GM06990 (cell line): Measurements from ENCODE around the gene REG4.

Source experiments
- DNase-seq: peaks from one replicate; pipeline ENCODE4 v3.0.0-alpha.2; 2011; ENCODE audit not compliant: insufficient read length; ENCODE audit errors: extremely low read depth
- H3K27me3 ChIP-seq: replicated peaks from 2 replicates; pipeline ENCODE4 v1.6.0; 2011; ENCODE audit warnings: low read length; ENCODE audit not compliant: control insufficient read depth, insufficient read depth
- H3K36me3 ChIP-seq: 2 replicates; pipeline ENCODE4 v1.5.1; 2011; ENCODE audit warnings: low read length; ENCODE audit not compliant: control insufficient read depth, insufficient read depth
- H3K4me3 ChIP-seq: replicated peaks from 2 replicates; pipeline ENCODE4 v1.5.1; 2011; ENCODE audit warnings: low read depth, mild to moderate bottlenecking, control low read depth, low read length
- CTCF ChIP-seq: IDR thresholded peaks from 2 replicates; pipeline ENCODE4 v1.5.1; 2011; ENCODE audit warnings: low read length, control low read depth, mild to moderate bottlenecking, inconsistent platforms; ENCODE audit not compliant: insufficient read depth, poor library complexity, severe bottlenecking

REG4 gene

GRCh38 chr1:119797606-119798005 lies 13.7 kb downstream of the REG4 start:
- Histone ChIP-seq H3K27me3 (peaks cover 2% of the 10 kb centered on the region; the same call in 1 of the 2 replicates), H3K36me3 (no peaks in the 10 kb centered on the region), H3K4me3 (no peak overlapping the region)
- no peak for DNase-seq
- no peak for TF ChIP-seq CTCF

DNA sequence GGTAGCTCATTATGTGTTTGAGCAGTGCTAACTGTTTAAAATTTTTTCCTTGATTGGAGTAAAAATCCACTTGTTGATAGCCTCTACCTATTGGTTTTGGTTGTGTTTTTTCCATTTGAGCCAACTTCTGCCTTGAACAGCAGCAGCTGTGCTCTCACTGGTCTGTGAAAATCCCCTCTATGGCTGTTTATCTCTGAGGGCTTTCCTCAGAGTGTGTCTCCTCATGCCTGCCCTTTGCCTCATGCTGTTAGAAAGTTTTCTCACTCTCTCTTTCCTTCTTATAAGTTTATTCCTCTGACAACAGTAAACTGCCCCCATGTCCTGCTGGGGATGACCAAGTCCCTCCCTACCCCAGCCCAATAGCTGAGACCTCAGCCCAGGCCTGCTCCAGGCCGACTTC lies 14.1 kb downstream of the REG4 start:
- Histone ChIP-seq H3K27me3 (peaks cover 2% of the 10 kb centered on the region; the same call in 1 of the 2 replicates), H3K36me3 (no peaks in the 10 kb centered on the region), H3K4me3 (no peak overlapping the region)
- no peak for DNase-seq
- TF ChIP-seq CTCF: no peak

DNA sequence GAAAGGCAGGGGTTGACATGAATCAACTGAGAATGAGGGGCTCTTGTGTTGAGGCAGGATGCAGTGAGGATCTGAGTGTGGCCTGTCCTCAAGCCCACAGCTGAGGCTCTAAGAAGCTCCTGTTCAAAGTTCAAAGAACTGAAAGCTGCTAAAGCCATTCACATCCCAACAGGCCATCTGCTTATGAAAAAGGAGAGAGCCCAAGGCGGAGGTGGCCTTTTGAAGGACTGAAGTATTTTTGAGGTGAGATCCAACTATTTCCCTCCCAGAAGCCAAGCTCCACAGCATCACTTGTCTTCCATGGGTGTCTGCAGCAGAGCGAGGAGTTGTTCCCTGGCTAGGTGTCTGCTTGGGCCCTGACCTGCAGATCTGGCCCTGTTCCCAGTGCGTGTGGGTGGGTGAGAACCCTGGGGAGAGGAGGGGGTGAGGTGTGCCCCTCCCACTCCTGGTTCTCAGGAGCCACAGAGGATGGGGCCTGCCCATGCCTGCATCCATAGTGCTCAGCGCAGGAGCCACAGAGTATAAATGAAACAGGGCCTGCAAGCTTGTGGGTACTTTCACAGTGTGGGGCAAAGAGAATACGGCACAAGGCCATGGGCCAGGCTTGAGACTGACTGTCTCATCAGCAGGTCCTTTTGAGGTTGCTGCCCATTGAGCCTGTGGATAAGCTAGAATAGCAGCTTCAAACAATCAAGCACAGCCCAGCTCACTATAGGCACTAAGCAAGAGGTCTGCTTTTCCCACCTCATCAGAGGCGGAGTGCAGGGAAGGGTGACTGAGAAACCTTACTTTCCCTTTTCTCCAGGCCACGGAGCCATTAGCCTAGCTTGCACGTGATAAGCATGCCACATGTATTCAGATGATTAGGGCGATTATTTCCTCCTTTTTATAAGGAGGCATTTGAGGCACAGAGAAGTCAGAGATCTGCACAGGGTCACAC lies 15.7 kb downstream of the REG4 start:
- no peak for DNase-seq
- TF ChIP-seq CTCF: no peak

DNA sequence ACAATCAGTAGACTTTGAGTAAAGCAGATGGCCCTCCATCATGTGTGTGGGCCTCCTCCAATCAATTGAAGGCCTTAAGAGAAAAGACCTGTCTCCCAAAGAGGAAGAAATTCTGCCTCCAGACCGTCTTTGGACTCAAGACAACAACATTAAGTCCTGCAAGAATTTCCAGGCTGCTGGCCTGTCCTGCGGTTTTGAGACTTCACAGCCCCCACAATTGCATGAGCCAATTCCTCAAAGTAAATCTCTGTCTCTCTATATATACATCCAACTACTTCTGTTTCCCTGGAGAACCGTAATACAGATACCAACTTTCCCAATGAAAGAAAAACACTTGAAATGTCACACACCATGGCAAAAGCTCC lies 16.4 kb downstream of the REG4 start:
- DNase-seq: no peak
- Histone ChIP-seq H3K27me3 (peaks cover 2% of the 10 kb centered on the region; the same call in 1 of the 2 replicates), H3K4me3 (no peak overlapping the region), H3K36me3 (no peaks in the 10 kb centered on the region)
- no peak for TF ChIP-seq CTCF

More for the DNA sequence above, 15.7 kb downstream of the REG4 start:
- H3K4me3 ChIP-seq: no peak overlapping the region
- H3K27me3 ChIP-seq: peaks cover 2% of the 10 kb centered on the region; the same call in 1 of the 2 replicates
- no peaks in the 10 kb centered on the region for H3K36me3 ChIP-seq

- H3K36me3 ChIP-seq: no peaks in the 10 kb centered on the region
- no peak for DNase-seq
- H3K4me3 ChIP-seq: no peak overlapping the region
- no peak for TF ChIP-seq CTCF
- H3K27me3 ChIP-seq: peaks cover 2% of the 10 kb centered on the region; the same call in 1 of the 2 replicates
Observed at GRCh38 chr1:119794230-119794875, 16.9 kb downstream of the REG4 start.
